Liver (tissue), 9 donors: Measurements from ENCODE around the gene PTAFR. TPM values are rescaled to one million over a fixed set of nuclear protein-coding genes. Genes with fewer than 3 reads are reported as not detected.

ENCODE experiments used
- DNase-seq: peaks from one replicate; pipeline ENCODE4 v3.0.0-alpha.2; 2017; ENCODE audit warnings: low spot score
- H3K27ac ChIP-seq, 2 donors: one replicate each; pipeline ENCODE4 v1.7.0; 2013; ENCODE audit warnings: inconsistent platforms in 2 of 2, low read length in 2 of 2, control low read depth in 1 of 2, low read depth in 1 of 2, mild to moderate bottlenecking in 1 of 2
- H3K27me3 ChIP-seq, 4 donors: one replicate each; pipeline versions ENCODE4 v1.6.1 to v1.7.0; 2013; ENCODE audit warnings: low read length in 3 of 4, inconsistent platforms in 1 of 4, mild to moderate bottlenecking in 1 of 4, moderate library complexity in 1 of 4; ENCODE audit not compliant: control insufficient read depth in 4 of 4, insufficient read depth in 4 of 4
- H3K36me3 ChIP-seq, 4 donors: one replicate each; pipeline versions ENCODE4 v1.6.1 to v1.7.0; 2013; ENCODE audit warnings: low read length in 3 of 4, mild to moderate bottlenecking in 3 of 4, low read depth in 1 of 4, moderate library complexity in 1 of 4; ENCODE audit not compliant: control insufficient read depth in 4 of 4, insufficient read depth in 3 of 4
- H3K4me1 ChIP-seq, 4 donors: one replicate each; pipeline versions ENCODE4 v1.6.1 to v1.7.0; 2013; ENCODE audit warnings: low read length in 3 of 4, mild to moderate bottlenecking in 3 of 4, moderate library complexity in 1 of 4; ENCODE audit not compliant: control insufficient read depth in 4 of 4, insufficient read depth in 4 of 4
- H3K4me3 ChIP-seq, 3 donors: one replicate each; pipeline versions ENCODE4 v1.6.1 to v1.7.0; 2013; ENCODE audit warnings: low read length in 3 of 3, control low read depth in 1 of 3, low read depth in 1 of 3, mild to moderate bottlenecking in 1 of 3
- H3K9ac ChIP-seq, 2 donors: one replicate each; pipeline ENCODE4 v1.7.0; 2013; ENCODE audit warnings: low read length in 2 of 2, mild to moderate bottlenecking in 2 of 2, moderate library complexity in 2 of 2, control low read depth in 1 of 2, low read depth in 1 of 2
- H3K9me3 ChIP-seq, 4 donors: one replicate each; pipeline versions ENCODE4 v1.6.1 to v1.7.0; 2013; ENCODE audit warnings: low read length in 3 of 4; ENCODE audit not compliant: control insufficient read depth in 4 of 4
- ATF3 ChIP-seq: IDR thresholded peaks from 2 replicates; pipeline ENCODE4 v1.6.1; 2016; ENCODE audit warnings: antibody characterized with exemption
- CTCF ChIP-seq: fragments of 150-350 bp; IDR thresholded peaks from 2 replicates; pipeline ENCODE4 v1.5.1; 2017; ENCODE audit warnings: improper control_type of control experiment, low read depth, low read length; ENCODE audit not compliant: missing input control
- EGR1 ChIP-seq, 2 donors: IDR thresholded peaks; 2 replicates each; pipeline ENCODE4 v1.6.1; 2016 to 2018; ENCODE audit warnings: antibody characterized with exemption in 2 of 2, low read depth in 2 of 2
- FOXA1 ChIP-seq: IDR thresholded peaks from 2 replicates; pipeline ENCODE4 v1.6.1; 2016; ENCODE audit warnings: antibody characterized with exemption
- FOXA2 ChIP-seq: IDR thresholded peaks from 2 replicates; pipeline ENCODE4 v1.6.1; 2016; ENCODE audit warnings: antibody characterized with exemption
- GABPA ChIP-seq, 2 donors: IDR thresholded peaks in 1 of 2; conservative IDR thresholded peaks in 1 of 2; 2 replicates each; pipeline ENCODE4 v1.6.1; 2016; ENCODE audit warnings: antibody characterized with exemption in 2 of 2, mild to moderate bottlenecking in 1 of 2, moderate library complexity in 1 of 2
- HNF4A ChIP-seq, 2 donors: conservative IDR thresholded peaks; 2 replicates each; pipeline ENCODE4 v1.6.1; 2016; ENCODE audit warnings: antibody characterized with exemption in 2 of 2, mild to moderate bottlenecking in 2 of 2
- HNF4G ChIP-seq: IDR thresholded peaks from 2 replicates; pipeline ENCODE4 v1.6.1; 2016; ENCODE audit warnings: antibody characterized with exemption
- JUND ChIP-seq, 2 donors: IDR thresholded peaks; 2 replicates each; pipeline ENCODE4 v1.6.1; 2016; ENCODE audit warnings: antibody characterized with exemption in 2 of 2
- MAX ChIP-seq: IDR thresholded peaks from 2 replicates; pipeline ENCODE4 v1.6.1; 2016; ENCODE audit warnings: antibody characterized with exemption
- REST ChIP-seq: IDR thresholded peaks from 2 replicates; pipeline ENCODE4 v1.6.1; 2016; ENCODE audit warnings: antibody characterized with exemption, mild to moderate bottlenecking
- RXRA ChIP-seq, 2 donors: IDR thresholded peaks; 2 replicates each; pipeline ENCODE4 v1.6.1; 2017 to 2018; ENCODE audit warnings: antibody characterized with exemption in 2 of 2, mild to moderate bottlenecking in 1 of 2
- SP1 ChIP-seq: IDR thresholded peaks from 2 replicates; pipeline ENCODE4 v1.6.1; 2018; ENCODE audit warnings: antibody characterized with exemption, mild to moderate bottlenecking
- TAF1 ChIP-seq: conservative IDR thresholded peaks from 2 replicates; pipeline ENCODE4 v1.6.1; 2016; ENCODE audit warnings: antibody characterized with exemption, mild to moderate bottlenecking
- YY1 ChIP-seq: IDR thresholded peaks from 2 replicates; pipeline ENCODE4 v1.6.1; 2016; ENCODE audit warnings: antibody characterized with exemption, mild to moderate bottlenecking
- ZBTB33 ChIP-seq: IDR thresholded peaks from 2 replicates; pipeline ENCODE4 v1.6.1; 2016; ENCODE audit warnings: antibody characterized with exemption
- WGBS: extraction: QIAGEN DNeasy Blood & Tissue Kit; methylation state at CpG from one replicate; pipeline ENCODE4 v1.1.7; 2013; 5-methylcytosine and 5-hydroxymethylcytosine counted together
- polyA plus RNA-seq, 2 donors: library from polyadenylated mRNA; stranded (reverse) in 1 of 2; unstranded in 1 of 2; fragments of 200-250 nt in 1 of 2; fragments of >200 nt in 1 of 2; fragmentation: Nextera tagmentation in 1 of 2; extraction: Ambion mirVana in 1 of 2; gene quantifications; one replicate each; pipeline versions ENCODE4 v1.2.1 to v1.2.3, GENCODE V29; 2013 to 2015
- total RNA-seq, 2 donors: library from RNA; depleted of rRNA; stranded (reverse); fragments of >200 nt; gene quantifications; one replicate each; pipeline ENCODE4 v1.2.3, GENCODE V29; 2014
- donor health status: healthy.
- donor health status: healthy.
- donor health status: healthy.
- donor health status: healthy.
- donor health status: healthy.

PTAFR gene
- 1 to 10 TPM; 2.5 to 4.1 TPM for total RNA-seq
- 1 to 10 TPM in 1 of 2 donors, under 1 TPM in 1; 0.82 to 1.7 TPM for polyA plus RNA-seq

GRCh38 chr1:28176492-28177470 is at the start of gene PTAFR:
Gene PTAFR, minus strand, starts transcription at chr1:28176690. Its CDS starts 25,669 bp downstream, at chr1:28151021.
- WGBS: 81% methylated on average over 18 of the region's 18 CpGs
- Histone ChIP-seq H3K9me3 (no peaks in the 10 kb centered on the region), H3K27me3 (no peaks in the 10 kb centered on the region), H3K9ac (no peak within 1 kb of the TSS), H3K36me3 (no peaks in the 10 kb centered on the region), H3K4me3 (peak within 1 kb of the TSS in 1 of 3 donors; percentile 19), H3K27ac (peak within 1 kb of the TSS in 1 of 2 donors; percentile 5), H3K4me1 (no peaks in the 10 kb centered on the region)
- TF ChIP-seq YY1: no peak
- no peak for TF ChIP-seq REST
- TF ChIP-seq EGR1 (IDR thresholded peaks at IDR 0.05; ENCODE audit: low read depth in 2 of 2): no peak
- no peak for TF ChIP-seq JUND (IDR thresholded peaks at IDR 0.05)
- TF ChIP-seq FOXA2: no peak
- TF ChIP-seq CTCF: no peak
- TF ChIP-seq SP1: no peak
- TF ChIP-seq RXRA (IDR thresholded peaks at IDR 0.05): no peak
- no peak for TF ChIP-seq MAX
- no peak for TF ChIP-seq FOXA1
- no peak for TF ChIP-seq ZBTB33
- TF ChIP-seq ATF3: no peak
- no peak for TF ChIP-seq GABPA (IDR thresholded peaks at IDR 0.05 in 1 of 2, conservative IDR thresholded peaks at IDR 0.05 in 1 of 2)
- no peak for TF ChIP-seq TAF1
- no peak for TF ChIP-seq HNF4G
- TF ChIP-seq HNF4A (conservative IDR thresholded peaks at IDR 0.05): no peak
- DNase-seq: no peak
